AML-193 (cell line): ENCODE measurements around the gene ZG16B.

Source experiments
- DNase-seq, 2 experiments: peaks; one replicate each; lab custom pipeline; 2025; lab: John Stamatoyannopoulos, UW

ZG16B gene

GRCh38 chr16:2806286-2806685, 23.8 kb upstream of the ZG16B start:
- no peak for DNase-seq

- DNase-seq, result no peak
Observed at GRCh38 chr16:2808181-2808580, 21.9 kb upstream of the ZG16B start.

- no peak for DNase-seq
Observed at GRCh38 chr16:2809149-2809760, 20.8 kb upstream of the ZG16B start.

- no peak for DNase-seq
Observed at GRCh38 chr16:2810651-2811050, 19.5 kb upstream of the ZG16B start.

- DNase-seq, result no peak
Observed at GRCh38 chr16:2811703-2812471, 18.2 kb upstream of the ZG16B start.

- DNase-seq, result no peak
Observed at GRCh38 chr16:2813771-2814221, 16.3 kb upstream of the ZG16B start.

GRCh38 chr16:2814551-2815298, 15.4 kb upstream of the ZG16B start:
- DNase-seq, result no peak

GRCh38 chr16:2815299-2815771, 14.8 kb upstream of the ZG16B start:
- DNase-seq, result no peak

GRCh38 chr16:2816751-2817339, 13.3 kb upstream of the ZG16B start, which contains the start of gene PRSS21:
Gene PRSS21, plus strand, starts transcription at chr16:2817237. Its CDS starts 32 bp downstream, at chr16:2817269.
- DNase-seq, result no peak

GRCh38 chr16:2817340-2818271, 12.5 kb upstream of the ZG16B start:
- DNase-seq, result no peak

GRCh38 chr16:2818272-2818876, 11.7 kb upstream of the ZG16B start:
- DNase-seq, result no peak

- DNase-seq, result no peak
Observed at GRCh38 chr16:2819179-2819938, 10.7 kb upstream of the ZG16B start.

GRCh38 chr16:2819939-2820835, 9.9 kb upstream of the ZG16B start:
- DNase-seq, result no peak

GRCh38 chr16:2820836-2821486, 9.1 kb upstream of the ZG16B start:
- no peak for DNase-seq

- DNase-seq, result no peak
Observed at GRCh38 chr16:2821487-2822157, 8.5 kb upstream of the ZG16B start.

GRCh38 chr16:2822158-2822495, 8.0 kb upstream of the ZG16B start:
- no peak for DNase-seq

- DNase-seq, result no peak
Observed at GRCh38 chr16:2822496-2822895, 7.6 kb upstream of the ZG16B start.

GRCh38 chr16:2824626-2825025, 5.5 kb upstream of the ZG16B start:
- no peak for DNase-seq
